ENCODE measurements around the gene TTL. TPM values are rescaled to one million over a fixed set of nuclear protein-coding genes. Genes with fewer than 3 reads are reported as not detected.
"Not testable (repeated sequence)": the region's sequence is repeated elsewhere in the genome, so short reads cannot be mapped to it uniquely, and the experiment has no call there.

The TTL gene
- polyA plus RNA-seq, 5 donors, result 44.3 to 54.3 (median 51.1) TPM

DNA sequence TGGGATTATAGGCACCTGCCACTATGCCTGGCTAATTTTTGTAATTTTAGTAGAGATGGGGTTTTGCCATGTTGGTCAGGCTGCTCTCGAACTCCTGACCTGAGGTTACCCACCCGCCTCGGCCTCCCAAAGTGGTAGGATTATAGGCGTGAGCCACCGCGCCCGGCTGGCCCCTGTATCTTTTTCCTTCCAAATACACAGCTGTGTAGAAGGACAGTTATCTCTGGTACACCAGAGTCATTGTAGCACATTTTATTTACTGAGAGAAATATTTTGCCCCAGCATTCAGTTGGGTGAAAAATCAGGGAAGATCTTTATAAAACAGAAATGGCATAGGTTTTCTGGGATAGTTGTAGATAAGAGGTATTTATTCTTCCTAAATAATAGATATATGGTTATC is 36.9 kb downstream of the TTL start:
- DNase-seq, result no peak

DNA sequence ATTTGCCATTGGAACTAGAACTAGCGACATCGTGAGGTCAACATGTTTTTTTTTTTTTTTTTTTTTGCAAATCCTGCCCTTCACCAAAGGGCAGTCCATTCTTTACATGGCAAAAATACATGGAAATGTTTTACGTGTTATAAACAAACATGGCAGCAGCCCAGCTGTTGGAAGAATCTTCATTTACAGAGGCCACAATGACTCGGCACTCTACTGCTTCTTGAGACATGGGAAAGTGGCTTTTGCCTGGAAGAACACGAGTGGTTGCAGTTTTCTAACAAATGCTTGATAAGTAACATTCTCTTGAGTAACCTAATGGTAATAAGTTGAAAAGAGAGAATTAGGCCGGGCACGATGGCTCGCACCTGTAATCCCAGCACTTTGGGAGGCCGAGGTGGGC is 37.5 kb downstream of the TTL start:
- DNase-seq, result no peak

DNA sequence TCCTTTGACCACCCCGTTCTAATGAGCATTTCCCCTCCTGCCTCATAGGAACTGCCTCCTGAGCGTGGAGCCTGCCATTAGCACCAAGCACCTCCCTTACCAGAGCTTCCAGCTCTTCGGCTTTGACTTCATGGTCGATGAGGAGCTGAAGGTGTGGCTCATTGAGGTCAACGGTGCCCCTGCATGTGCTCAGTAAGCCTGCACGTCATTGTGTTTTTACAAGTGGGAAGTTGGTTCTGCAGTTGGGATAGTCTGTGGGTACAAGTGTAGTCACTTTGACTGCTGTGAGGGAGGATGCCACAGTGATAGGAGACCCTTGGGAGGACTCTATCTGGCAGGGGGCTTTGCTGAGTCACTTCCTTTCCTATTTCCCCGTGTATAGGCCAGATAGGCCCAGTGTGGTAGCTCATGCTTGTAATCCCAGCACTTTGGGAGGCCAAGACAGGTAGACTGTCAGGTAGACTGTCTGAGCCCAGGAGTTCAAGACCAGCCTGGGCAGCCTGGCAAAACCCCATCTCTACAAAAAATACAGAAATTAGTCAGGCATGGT is 38.4 kb downstream of the TTL start:
- DNase-seq, result no peak

DNA sequence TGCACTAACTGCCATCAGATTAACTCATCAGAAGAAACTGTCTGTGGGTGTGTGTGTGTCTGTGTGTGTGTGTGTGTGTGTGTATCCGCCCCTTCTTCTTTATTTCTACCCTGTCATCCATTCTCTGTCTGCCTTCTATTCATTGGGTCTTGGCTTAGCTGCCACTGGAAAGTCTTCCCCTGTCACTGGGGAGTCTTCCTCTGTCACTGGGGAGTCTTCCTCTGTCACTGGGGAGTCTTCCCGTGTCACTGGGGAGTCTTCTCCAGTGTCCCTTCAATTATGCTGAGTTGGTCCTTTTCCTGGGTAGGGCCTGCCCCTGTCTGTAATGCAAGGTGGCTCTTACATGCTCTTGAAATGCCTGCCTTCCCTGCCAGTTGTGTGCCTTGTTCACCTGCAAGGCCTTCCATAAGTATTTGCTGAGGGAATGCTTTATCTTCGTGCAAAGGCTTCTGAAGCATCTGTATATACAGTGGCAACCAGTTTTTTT is 41.4 kb downstream of the TTL start:
- DNase-seq, result no peak

DNA sequence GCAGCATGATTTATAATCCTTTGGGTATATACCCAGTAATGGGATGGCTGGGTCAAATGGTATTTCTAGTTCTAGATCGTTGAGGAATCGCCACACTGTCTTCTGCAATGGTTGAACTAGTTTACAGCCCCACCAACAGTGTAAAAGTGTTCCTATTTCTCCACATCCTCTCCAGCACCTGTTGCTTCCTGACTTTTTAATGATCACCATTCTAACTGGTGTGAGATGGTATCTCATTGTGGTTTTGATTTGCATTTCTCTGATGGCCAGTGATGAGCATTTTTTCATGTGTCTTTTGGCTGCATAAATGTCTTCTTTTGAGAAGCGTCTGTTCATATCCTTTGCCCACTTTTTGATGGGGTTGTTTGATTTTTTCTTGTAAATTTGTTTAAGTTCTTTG is 42.3 kb downstream of the TTL start:
- DNase-seq, result not testable (repeated sequence)

DNA sequence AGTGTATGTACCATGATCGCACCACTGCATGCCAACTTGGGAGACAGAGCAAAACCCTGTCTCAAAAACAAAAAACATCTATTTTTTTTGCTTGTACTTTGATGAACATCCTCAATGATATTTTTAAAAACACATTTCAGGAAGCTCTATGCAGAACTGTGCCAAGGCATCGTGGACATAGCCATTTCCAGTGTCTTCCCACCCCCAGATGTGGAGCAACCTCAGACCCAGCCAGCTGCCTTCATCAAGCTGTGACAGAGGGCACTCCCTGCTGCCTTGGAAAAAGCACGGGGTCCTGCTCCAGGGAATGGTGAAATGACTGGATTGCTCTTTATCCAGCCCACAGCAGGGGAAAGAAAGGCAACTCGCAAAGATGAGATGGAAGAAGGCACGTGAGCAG is 46.6 kb downstream of the TTL start:
- DNase-seq, result no peak

DNA sequence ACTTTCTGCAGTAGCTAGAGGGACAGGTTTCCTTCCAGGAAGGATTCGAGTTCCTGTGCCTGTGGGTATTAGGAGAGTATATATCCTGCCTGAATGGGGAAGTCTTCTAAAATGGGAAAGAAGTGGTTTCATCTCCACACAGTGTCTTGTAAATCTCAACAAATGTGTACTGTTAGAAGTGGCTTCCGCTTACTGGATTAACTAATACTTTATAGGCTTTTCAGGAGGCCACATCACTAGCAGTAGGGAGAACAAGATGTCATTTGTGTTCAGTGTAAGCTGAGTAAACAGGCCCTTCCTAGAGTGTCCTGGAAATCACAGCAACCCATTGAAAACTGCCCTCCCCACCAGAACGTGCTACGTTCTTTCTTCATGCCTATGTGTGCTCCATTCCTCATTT is 47.8 kb downstream of the TTL start:
- DNase-seq, result no peak

DNA sequence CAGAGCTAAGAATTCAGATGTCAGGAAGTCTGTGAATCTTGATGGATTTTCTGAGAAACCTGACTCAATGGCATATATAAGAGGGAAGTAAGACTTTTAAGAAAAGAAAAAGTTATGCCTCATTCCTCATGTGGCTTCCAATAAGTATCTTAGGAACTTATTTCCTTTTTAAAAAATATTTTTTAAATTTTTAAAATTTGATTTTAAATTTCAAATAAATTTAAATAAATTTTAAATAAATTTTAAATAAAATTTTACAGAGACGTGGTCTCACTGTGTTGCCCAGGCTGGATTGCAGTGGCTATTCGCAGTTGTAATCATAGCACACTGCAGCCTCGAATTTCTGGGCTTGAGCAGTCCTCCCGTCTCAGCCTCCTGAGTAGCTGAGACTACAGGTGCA is 48.8 kb downstream of the TTL start:
- DNase-seq, result no peak

DNA sequence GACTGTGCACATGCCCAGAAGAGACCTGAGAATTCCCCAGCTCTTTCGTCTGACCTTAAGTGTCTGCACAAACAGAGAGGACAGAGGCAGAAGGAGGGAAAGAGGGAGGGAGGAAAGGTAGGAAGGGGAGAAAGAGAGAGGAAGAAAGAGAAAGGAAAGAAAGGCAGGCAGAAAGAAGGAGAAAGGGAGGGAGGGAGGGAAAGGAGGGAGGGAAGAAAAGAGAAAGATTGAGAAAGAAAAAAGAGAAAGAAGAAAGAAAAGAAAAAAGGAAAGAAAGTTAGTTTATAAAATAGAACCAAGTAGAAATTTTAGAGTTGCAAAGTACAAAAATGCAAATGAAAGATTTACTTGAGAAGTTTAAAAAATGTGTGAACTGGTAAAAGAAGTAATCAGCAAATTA is 52.9 kb downstream of the TTL start:
- DNase-seq, result no peak

DNA sequence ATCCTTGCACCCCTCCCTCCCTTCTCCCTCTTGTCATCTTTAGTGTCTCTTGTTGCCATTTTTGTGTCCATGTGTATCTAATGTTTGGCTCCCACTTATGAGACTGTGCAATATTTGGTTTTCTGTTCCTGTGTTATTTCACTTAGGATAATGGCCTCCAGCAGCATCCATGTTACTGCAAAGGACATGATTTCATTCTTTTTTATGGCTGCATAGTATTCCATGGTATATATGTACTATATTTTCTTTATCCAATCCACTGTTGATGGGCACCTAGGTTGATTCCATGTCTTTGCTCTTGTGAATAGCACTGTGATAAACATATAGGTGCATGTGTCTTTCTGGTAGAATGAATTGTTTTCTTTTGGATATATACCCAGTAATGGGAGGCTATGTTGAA is 54.7 kb downstream of the TTL start:
- not testable (repeated sequence) for DNase-seq

DNA sequence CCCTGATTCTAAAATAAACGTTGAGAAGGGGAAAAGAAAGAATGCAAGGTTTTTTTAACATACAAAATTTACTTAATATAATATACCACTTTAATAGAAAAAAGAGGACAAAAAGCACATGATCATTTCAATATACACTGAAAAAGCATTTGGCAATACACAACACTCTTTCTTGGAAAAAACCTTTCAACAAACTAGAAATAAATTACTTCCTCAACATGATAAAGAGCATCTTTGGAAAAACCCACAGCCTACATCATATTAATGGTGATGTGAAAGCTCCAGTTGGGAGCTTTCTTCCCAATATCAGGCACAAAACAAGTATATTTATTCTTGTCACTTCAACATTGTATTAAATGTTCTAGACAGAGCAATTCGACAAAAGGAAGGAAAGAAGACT is 57.4 kb downstream of the TTL start:
- DNase-seq, result no peak

DNA sequence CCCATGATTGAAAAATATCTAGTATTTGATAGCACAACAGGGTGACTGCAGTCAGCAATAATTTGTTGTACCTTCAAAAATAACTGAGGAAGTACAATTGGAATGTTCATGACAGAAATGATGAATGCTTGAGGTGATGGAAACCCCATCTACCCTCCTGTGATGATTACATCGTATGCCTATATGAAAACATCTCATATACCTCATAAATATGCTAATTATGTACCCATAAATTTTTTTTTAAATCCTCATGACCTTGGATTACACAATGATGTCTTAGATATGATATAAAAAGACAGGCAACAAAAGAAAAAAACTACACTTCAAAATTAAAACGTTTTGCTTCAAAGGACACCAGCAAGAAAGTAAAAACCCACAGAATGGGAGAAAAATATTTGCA is 59.0 kb downstream of the TTL start:
- DNase-seq, result no peak

DNA sequence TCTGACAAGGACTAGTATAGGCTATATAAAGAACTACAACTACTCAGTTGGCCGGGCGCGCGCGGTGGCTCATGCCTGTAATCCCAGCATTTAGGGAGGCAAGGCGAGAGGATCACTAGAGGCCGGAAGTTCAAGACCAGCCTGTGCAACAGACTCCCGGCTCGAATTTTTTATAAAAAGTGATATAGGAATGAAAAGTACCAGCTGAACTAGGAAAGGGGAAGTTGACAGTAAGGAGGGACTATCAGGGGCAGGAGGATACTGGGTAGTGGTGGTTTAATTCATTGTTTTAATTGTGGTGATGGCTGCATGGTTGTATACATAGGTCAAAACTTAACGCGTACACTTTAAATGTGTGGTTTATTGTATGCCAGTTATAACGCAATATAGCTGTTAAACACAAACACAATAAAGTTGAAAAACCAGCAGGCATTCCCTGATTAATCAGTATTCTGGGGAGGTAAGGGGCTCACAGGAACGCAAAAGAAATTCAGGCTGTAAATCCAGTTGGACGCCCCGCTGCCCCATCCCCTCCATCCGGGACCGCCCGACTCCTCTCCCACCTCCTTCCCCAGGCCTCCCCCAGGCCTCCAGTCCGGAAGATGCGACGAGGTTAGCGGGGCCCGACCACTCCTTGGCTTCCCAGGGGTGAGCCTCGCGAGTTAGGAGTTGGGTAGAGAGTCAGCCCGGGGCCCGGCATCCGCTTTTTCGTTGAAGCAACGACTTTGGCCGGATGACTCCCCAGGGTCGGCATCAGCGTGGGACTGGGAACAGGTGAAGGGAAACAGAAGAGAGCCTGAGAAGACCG is 59.6 kb downstream of the TTL start:
- DNase-seq, result no peak

DNA sequence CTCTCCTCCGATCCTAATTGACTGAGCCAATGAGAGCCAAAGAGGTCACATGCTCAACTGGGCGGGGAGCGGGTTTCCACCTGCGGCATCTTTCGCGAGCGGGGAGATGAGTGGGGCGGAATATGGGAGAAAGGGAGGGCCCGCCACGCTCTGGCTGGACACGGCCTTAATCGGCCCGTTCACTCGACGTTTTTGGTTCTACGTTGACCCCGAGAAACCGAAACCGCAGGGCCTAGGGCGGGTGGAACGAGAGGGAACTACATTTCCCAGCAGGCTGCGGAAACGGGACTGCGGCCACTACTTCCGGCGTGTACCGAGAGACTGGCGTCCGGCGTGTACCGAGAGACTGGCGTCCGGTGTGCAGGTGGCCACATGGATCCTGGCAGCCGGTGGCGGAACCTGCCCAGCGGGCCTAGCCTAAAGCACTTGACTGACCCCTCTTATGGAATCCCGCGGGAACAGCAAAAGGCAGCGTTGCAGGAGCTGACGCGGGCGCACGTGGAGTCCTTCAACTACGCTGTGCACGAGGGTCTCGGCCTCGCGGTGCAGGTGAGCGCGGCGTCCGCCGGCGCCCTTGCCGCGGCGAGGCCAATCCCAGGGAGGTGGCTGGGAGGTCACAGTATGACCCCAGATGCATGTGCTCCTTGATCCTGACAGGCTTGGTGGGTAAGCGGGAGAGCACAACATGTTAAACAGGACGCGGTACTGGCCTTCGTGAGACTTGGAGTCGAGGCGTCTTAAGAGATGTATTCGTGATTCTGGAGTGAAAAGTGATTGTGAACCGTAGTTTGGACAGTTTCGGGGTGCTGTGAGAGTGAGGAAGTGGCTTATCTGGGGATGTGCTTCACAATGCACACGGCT is 60.4 kb downstream of the TTL start, which contains the start of gene POLR1B:
Gene POLR1B, plus strand, starts transcription at position 343 of the 861 bp plus-strand sequence. Its CDS starts 30 bp downstream, at position 373.
- peak; percentile 84 to 86 for DNase-seq

DNA sequence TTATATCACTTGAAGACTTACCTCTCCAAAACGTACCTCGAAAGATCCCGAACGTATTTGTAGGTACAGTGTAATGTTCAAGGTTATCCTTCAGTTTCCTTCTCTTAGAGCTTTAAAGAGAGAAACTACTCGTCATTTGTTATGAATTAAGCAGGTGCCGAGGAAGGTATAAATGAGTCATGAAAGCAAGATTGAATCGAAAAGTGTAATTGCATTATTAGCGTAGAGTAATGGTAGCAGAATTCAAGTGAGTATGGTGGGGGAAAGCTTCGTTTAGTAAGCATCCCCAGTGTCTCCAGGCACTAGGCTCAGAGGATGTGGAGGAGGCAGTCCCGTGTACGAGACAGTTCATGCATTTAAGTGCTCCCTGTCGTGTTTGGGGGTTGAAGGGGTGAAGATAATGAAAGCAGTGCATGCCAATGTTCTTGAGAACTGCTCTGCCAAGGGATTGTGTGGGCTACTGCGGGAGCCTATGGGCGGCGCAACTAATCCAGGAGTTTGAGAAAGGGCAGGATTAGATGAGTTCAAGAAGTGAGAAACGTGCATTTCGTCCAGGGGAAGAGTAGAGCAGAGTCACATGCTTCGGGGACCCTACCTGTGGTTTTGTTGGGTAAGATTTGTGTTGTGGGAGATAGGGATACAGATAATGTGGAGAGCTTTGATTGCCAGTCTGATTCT is 61.2 kb downstream of the TTL start:
- DNase-seq, result no peak

DNA sequence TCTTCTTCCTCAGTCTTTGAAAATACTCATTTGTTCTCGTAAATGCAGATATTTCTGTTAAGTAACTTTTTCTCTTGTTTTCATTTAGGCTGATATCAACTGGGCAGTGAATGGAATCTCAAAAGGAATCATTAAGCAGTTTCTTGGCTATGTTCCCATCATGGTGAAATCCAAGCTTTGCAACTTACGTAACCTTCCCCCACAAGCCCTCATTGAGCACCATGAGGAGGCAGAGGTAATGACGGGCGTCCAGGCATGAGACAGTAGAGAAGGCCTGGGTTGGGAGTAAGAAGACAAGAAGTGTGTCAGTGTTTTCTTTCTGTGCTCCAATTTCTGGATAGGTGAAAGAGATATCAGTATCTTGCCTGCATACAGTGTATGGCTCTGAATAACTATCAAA is 65.4 kb downstream of the TTL start:
- DNase-seq, result peak; percentile 58 to 61

DNA sequence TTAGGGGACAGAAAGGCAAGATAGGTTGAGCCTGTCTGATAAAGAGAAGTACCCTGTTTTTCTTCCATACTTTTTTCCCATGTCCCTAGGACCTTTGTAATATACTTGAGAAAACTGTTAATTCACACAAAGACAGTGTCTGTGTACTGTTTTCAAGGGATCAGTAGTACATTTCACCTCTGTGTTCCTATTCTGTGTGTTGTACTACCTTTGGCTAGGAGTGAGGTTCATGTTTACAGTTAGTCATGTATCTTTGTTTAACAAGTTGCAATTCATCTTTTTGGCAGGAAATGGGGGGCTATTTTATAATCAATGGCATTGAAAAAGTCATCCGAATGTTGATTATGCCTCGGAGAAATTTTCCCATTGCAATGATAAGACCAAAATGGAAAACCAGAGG is 67.0 kb downstream of the TTL start:
- no peak for DNase-seq

DNA sequence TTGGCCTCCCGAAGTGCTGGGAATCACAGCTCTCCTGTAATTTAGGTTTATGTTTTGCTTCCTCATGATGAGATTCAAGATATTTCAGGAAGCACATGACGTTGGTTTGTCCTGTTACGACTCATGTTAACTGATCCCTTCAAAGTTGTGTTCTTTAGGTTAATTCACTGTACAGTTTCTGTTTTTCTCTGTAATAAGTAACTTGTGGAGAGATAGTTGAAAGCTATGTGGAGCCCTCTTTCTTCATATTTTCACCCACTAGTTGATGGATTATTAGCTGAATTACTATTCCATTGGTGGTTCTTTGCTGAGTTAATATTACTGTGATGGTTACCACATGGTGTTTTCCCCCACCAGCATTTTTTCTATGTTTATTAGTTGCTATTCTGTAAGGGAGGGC is 84.1 kb downstream of the TTL start:
- no peak for DNase-seq

DNA sequence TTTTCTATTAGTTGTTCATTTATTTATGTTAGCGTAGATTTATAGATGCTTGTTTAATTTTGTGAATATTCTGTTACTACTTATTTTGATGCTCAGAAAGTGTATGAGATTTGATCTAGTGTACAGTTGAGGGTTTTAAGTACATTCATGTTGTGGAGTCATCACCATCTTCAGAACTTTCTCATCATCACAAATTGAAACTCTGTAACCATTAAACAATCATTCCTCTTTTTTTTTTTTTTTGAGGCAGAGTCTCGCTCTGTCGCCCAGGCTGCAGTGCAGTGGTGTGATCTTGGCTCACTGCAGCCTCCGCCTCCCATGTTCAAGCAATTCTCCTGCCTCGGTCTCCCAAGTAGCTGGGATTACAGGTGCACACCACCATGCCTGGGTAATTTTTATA is 84.6 kb downstream of the TTL start:
- not testable (repeated sequence) for DNase-seq

DNA sequence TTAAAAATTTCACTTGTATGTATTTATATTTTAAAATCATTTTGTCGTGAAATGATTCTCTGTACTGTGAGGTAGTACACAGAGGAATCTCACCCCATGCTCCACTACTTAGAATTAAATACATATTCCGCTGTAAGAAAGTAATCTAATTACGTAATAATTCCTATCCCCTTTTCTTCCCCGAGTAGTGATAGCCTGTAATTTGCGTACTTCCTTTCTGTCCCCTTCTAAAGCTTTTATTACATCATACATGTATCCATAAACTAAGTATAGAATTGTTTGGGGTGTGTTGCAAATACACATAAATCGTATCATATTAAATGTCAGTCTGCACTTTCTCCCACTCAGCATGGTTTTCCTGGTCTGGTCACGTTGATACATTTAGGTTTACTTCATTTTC is 90.0 kb downstream of the TTL start:
- no peak for DNase-seq

DNA sequence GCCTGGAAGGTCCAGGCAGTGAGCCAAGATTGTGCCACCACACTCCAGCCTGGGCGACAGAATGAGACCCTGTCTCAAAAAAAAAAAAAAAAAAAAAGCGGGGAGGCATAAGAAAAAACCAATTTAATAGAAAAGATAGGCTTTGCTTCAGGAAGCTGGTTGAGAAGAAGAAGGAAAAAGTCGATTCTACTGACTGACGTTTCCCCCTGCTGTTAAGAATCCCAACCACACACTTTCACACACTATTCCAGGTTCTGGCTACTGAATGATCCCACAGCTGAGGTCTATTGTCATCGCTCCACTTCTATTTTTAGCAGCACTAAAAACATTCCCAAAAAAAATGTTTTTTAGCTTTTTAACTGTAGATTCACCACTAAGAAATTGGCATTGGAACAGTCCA is 95.8 kb downstream of the TTL start:
- no peak for DNase-seq

DNA sequence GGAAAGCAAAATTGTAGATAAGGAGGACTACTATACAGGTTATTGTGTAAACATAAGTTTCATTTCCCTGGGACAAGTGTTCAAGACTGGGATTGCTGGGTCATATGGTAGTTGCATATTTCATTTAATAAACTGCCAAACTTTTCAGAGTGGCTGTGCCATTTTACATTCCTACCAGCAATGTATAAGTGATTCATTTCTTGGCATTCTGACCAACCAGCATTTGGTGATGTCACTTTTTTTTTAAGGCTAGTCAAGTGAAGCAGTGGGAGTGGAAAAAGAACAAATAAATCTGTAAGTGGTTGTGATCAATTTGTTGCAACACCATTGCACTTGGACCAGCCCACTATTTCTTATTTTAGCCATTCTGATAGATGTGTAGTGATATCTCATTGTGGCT is 97.3 kb downstream of the TTL start:
- no peak for DNase-seq

Data from right lung (tissue), 5 donors.